ENCODE measurements around the gene DLGAP4. TPM values are rescaled to one million over a fixed set of nuclear protein-coding genes. Genes with fewer than 3 reads are reported as not detected.

The DLGAP4 gene
- total and polyA plus RNA-seq, 2 of the 8 experiments (the other 6 are each of a cell fraction or from before 2014, with no cell fraction given) = 41.2 to 57.2 TPM

DNA sequence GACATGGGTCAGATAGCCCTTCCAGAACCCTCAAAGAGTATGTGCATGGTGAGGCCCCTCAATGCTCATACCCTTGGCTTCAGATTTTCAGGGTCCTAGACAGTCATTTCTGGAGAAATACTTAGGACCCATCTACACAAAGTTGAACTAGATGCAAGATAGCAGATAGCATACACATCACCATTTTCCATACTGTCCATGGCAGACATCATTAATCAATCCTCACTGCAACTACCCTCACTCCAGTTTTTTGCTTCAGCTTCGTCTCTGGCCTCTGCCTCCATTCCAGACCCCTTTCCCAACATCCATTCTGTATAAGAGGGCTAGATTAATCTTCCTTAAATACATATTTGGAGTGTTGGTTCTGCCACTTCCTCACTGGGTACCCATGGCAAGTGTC, 139.7 kb downstream of the DLGAP4 start:
- Histone ChIP-seq H3K4me2 (ENCODE audit: insufficient read depth in 1 of 2, low read depth in 2 of 2, low read length in 2 of 2) (no peak overlapping the region), H3K18ac (ENCODE audit: extremely low read depth, low read length) (no peak overlapping the region), H2BK15ac (ENCODE audit: low read length) (no peak overlapping the region), H3K27me3 (replicated peaks in 1 of 4; ENCODE audit: control insufficient read depth in 3 of 4, extremely low read depth in 1 of 4, insufficient read depth in 3 of 4, low read length in 3 of 4) (no peaks in the 10 kb centered on the region), H2AK5ac (ENCODE audit: low read depth, low read length) (no peak overlapping the region), H4K8ac (ENCODE audit: extremely low read depth, insufficient read depth, low read length) (no peak overlapping the region), H2BK20ac (ENCODE audit: low read length) (no peak overlapping the region), H3K14ac (ENCODE audit: insufficient read length) (no peak overlapping the region), H4K5ac (ENCODE audit: insufficient read length, low read depth, low read length) (no peak overlapping the region), H3K23me2 (ENCODE audit: low read depth, low read length) (no peaks in the 10 kb centered on the region), H3K27ac (ENCODE audit: low read depth, low read length) (no peak overlapping the region), H2BK5ac (ENCODE audit: low read depth, low read length) (no peak overlapping the region), H3K9ac (replicated peaks in 1 of 4; ENCODE audit: extremely low read depth in 1 of 4, low read depth in 3 of 4, low read length in 3 of 4) (no peak overlapping the region), H3K4me1 (replicated peaks in 1 of 4; ENCODE audit: control insufficient read depth in 3 of 4, insufficient read depth in 4 of 4, low read length in 3 of 4) (peaks cover 4 to 11% (median 5%) of the 10 kb centered on the region in 4 experiments; a peak in 4 of 7 replicates), H3K56ac (replicated peaks; ENCODE audit: insufficient read length, low read depth, low read length) (no peak overlapping the region), H3K9me3 (ENCODE audit: insufficient read depth in 2 of 2, low read depth in 1 of 2, low read length in 1 of 2) (no peaks in the 10 kb centered on the region), H3K4ac (replicated peaks; ENCODE audit: insufficient read length, low read depth, low read length) (no peak overlapping the region), H2BK12ac (ENCODE audit: low read depth, low read length) (no peak overlapping the region), H4K91ac (replicated peaks; ENCODE audit: insufficient read length, low read length) (no peak overlapping the region), H3K4me3 (ENCODE audit: extremely low read depth in 1 of 4, insufficient read depth in 2 of 4, low read depth in 3 of 4, low read length in 4 of 4) (no peak overlapping the region), H4K20me1 (replicated peaks in 1 of 2; ENCODE audit: control insufficient read depth in 1 of 2, insufficient read depth in 2 of 2, low read length in 2 of 2) (no peaks in the 10 kb centered on the region), H3K79me1 (ENCODE audit: low read depth, low read length) (no peaks in the 10 kb centered on the region), H3K23ac (ENCODE audit: insufficient read length) (no peak overlapping the region), H2BK120ac (replicated peaks; ENCODE audit: low read depth, low read length) (no peak overlapping the region), H2AFZ (ENCODE audit: low read length) (no peak overlapping the region), H3K36me3 (ENCODE audit: control insufficient read depth in 2 of 4, insufficient read depth in 4 of 4, low read length in 3 of 4) (no peaks in the 10 kb centered on the region), H3K79me2 (ENCODE audit: control insufficient read depth in 1 of 2, insufficient read depth in 2 of 2, low read length in 2 of 2) (no peaks in the 10 kb centered on the region)
- FAIRE-seq (no peak), DNase-seq (ENCODE audit: low read depth in 1 of 2, low spot score in 2 of 2) (no peak)
- CTCF ChIA-PET (ENCODE audit: partially characterized antibody) = interaction anchor here (0.6 to 8.7 kb wide), 9 partner anchors 8 to 372 kb away, joined by 3 to 62 read pairs (median 4); no protein-coding TSS in a partner anchor
- TF ChIP-seq SIN3A (conservative IDR thresholded peaks at IDR 0.05 in 1 of 2, IDR thresholded peaks at IDR 0.05 in 1 of 2; ENCODE audit: low read depth in 1 of 2, low read length in 2 of 2) (no peak), CTBP2 (IDR thresholded peaks at IDR 0.05; ENCODE audit: borderline replicate concordance, insufficient read depth, insufficient read length, low read length) (no peak), KDM1A (IDR thresholded peaks at IDR 0.05; ENCODE audit: borderline replicate concordance, low read length) (no peak), EGR1 (IDR thresholded peaks at IDR 0.05; ENCODE audit: borderline replicate concordance, low read depth, low read length) (no peak), ASH2L (IDR thresholded peaks at IDR 0.05; ENCODE audit: low read length) (no peak), BACH1 (IDR thresholded peaks at IDR 0.05; ENCODE audit: low read length) (no peak), FOSL1 (IDR thresholded peaks at IDR 0.05; ENCODE audit: insufficient read depth, low read depth, low read length) (no peak), RBBP5 (IDR thresholded peaks at IDR 0.05; ENCODE audit: borderline replicate concordance, low read depth, low read length) (no peak)
- TF ChIP-seq, protein P1, sequence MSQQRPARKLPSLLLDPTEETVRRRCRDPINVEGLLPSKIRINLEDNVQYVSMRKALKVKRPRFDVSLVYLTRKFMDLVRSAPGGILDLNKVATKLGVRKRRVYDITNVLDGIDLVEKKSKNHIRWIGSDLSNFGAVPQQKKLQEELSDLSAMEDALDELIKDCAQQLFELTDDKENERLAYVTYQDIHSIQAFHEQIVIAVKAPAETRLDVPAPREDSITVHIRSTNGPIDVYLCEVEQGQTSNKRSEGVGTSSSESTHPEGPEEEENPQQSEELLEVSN (IDR thresholded peaks at IDR 0.05) = no peak
- POLR2A ChIA-PET (ENCODE audit: partially characterized antibody) = interaction anchor here (1.1 kb wide), 1 partner anchor 10 kb away, joined by 3 read pairs; no protein-coding TSS in a partner anchor
- 79% methylated on average over 1 of the region's 1 CpG; no CpG with 5 or more reads in 1 of the 2 experiments for WGBS, 2 experiments (ENCODE audit: extremely low coverage in 1 of 2, insufficient coverage in 1 of 2, insufficient read length in 1 of 2, insufficient replicate concordance in 2 of 2, low coverage in 1 of 2, low lambda C conversion rate in 2 of 2, missing lambda C conversion rate in 1 of 2)

Data from H1 (cell line).